Psoas muscle (tissue), 8 donors: ENCODE measurements around the gene MAGIX. TPM values are rescaled to one million over a fixed set of nuclear protein-coding genes. Genes with fewer than 3 reads are reported as not detected.

Experiments
- ATAC-seq, 4 donors: fragments of 200-7000 bp; cut with Tn5 transposase; one replicate each; pipeline ENCODE4 v1.9.1; 2020; ENCODE audit warnings: moderate library complexity in 3 of 4, mild to moderate bottlenecking in 2 of 4
- DNase-seq, 2 donors: peaks; one replicate each; pipeline ENCODE4 v3.0.0-alpha.2; 2020
- H3K27ac ChIP-seq: fragments of 200-600 bp; one replicate; pipeline ENCODE4 v1.8.0; 2022
- H3K27me3 ChIP-seq, 3 donors: fragments of 200-600 bp in 1 of 3; one replicate each; pipeline versions ENCODE4 v1.6.1 to v1.8.0; 2013 to 2022; ENCODE audit warnings: low read length in 2 of 3, mild to moderate bottlenecking in 2 of 3, moderate library complexity in 1 of 3; ENCODE audit not compliant: insufficient read depth in 3 of 3
- H3K36me3 ChIP-seq, 2 donors: fragments of 200-600 bp in 1 of 2; one replicate each; pipeline versions ENCODE4 v1.6.1 to v1.8.0; 2013 to 2022; ENCODE audit warnings: low read depth in 1 of 2, mild to moderate bottlenecking in 1 of 2, moderate library complexity in 1 of 2; ENCODE audit not compliant: insufficient read depth in 1 of 2
- H3K4me1 ChIP-seq: fragments of 200-600 bp; one replicate; pipeline ENCODE4 v1.8.0; 2022
- H3K4me3 ChIP-seq: fragments of 200-600 bp; one replicate; pipeline ENCODE4 v1.8.0; 2022; ENCODE audit warnings: mild to moderate bottlenecking
- H3K9me3 ChIP-seq: fragments of 200-600 bp; one replicate; pipeline ENCODE4 v1.8.0; 2022
- WGBS, 3 donors: extraction: QIAGEN DNeasy Blood & Tissue Kit; methylation state at CpG; one replicate each; pipeline versions ENCODE4 v1.1.6 to v1.1.7; 2013; 5-methylcytosine and 5-hydroxymethylcytosine counted together
- intact Hi-C, 2 donors: fragments of 100-400 bp; cut with DNase I; formaldehyde crosslinking; loops; one replicate each; pipeline versions ENCODE4 v1.11.0 to v1.14.2; 2022
- polyA plus RNA-seq, 3 donors: library from polyadenylated mRNA; stranded (reverse); fragments of 200-250 nt; gene quantifications; one replicate each; pipeline ENCODE4 v1.2.3, GENCODE V29; 2013
- total RNA-seq, 4 donors: library from RNA; stranded (reverse); fragmentation: NEBNext Ultra II Directional in 2 of 4; extraction: Animal tissue kit (Norgen Biotek cat#: 25700) in 2 of 4; gene quantifications; one replicate each; pipeline versions ENCODE4 v1.2.1 to v1.2.4, GENCODE V29; 2021 to 2023
- TF ChIP-seq, protein P1 (sequence below): fragments of 200-600 bp; IDR thresholded peaks from one replicate; pipeline ENCODE4 v1.8.0; 2022; ENCODE audit warnings: antibody characterized with exemption
- donor health status: healthy with polysubstance abuse.
- donor health status: DM: no; HTN: no; CAD: no; lungs with moderate emphysema.
- donor health status: Bipolar disorder and iron deficiency.
- donor health status: healthy.
- donor health status: DM: yes; HTN: yes; CAD: no.
- donor health status: DM: no; HTN: no; CAD: no.
- donor health status: DM: no; HTN: no; CAD: no.
- donor health status: DM: yes; HTN: yes; CAD: no.

MAGIX gene
- total and polyA plus RNA-seq, 7 donors = 2.9 to 8.0 (median 3.7) TPM

DNA sequence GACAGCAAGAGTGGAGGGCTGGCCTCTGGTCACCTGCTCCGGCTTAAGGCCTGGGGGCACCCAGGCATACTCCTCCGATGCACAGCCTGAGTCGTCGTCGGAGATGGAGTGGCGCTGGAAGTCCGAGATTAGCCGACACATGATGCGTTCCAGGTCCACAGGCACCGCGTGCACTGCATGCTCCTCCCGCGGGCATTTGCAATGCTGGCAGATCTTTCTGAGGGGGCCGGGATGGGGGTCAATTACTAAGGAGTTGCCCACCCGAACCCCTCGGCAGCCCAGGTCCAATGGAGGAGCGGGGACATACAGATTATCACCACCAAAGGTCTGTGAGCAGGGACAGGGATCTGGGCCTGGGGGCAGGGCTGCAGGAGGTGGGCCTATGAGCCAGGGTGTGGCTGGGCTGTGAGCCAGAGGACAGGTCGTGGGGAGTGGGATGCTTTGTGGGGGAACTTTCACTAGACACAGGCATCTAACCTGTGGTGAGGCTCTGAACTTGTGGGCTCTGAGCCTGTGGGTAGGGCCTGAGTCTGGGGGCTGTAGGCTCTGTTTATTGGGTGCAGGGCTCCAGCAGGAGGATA is 21.2 kb downstream of the MAGIX start:
- Histone ChIP-seq H3K36me3 (peaks cover 3 to 14% of the 10 kb centered on the region in 2 donors), H3K9me3 (no peaks in the 10 kb centered on the region), H3K4me1 (peaks cover 5% of the 10 kb centered on the region), H3K4me3 (peak overlapping the region; percentile 66), H3K27me3 (no peaks in the 10 kb centered on the region), H3K27ac (no peak overlapping the region)
- ATAC-seq = no peak
- WGBS, 3 donors = 82 to 90% (median 85%) methylated on average over 17 to 18 of the region's 18 CpGs
- TF ChIP-seq, protein P1, sequence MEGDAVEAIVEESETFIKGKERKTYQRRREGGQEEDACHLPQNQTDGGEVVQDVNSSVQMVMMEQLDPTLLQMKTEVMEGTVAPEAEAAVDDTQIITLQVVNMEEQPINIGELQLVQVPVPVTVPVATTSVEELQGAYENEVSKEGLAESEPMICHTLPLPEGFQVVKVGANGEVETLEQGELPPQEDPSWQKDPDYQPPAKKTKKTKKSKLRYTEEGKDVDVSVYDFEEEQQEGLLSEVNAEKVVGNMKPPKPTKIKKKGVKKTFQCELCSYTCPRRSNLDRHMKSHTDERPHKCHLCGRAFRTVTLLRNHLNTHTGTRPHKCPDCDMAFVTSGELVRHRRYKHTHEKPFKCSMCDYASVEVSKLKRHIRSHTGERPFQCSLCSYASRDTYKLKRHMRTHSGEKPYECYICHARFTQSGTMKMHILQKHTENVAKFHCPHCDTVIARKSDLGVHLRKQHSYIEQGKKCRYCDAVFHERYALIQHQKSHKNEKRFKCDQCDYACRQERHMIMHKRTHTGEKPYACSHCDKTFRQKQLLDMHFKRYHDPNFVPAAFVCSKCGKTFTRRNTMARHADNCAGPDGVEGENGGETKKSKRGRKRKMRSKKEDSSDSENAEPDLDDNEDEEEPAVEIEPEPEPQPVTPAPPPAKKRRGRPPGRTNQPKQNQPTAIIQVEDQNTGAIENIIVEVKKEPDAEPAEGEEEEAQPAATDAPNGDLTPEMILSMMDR = no peak
- no peak for DNase-seq
- intact Hi-C loops = no loop called here

- intact Hi-C loops = no loop called here
- Histone ChIP-seq H3K4me3 (peak overlapping the region; percentile 66), H3K27me3 (no peaks in the 10 kb centered on the region), H3K27ac (peak overlapping the region; percentile 79), H3K4me1 (peaks cover 5% of the 10 kb centered on the region), H3K9me3 (no peaks in the 10 kb centered on the region), H3K36me3 (peaks cover 3 to 14% of the 10 kb centered on the region in 2 donors)
- peak; percentile 90 to 94 for DNase-seq
- 19 to 59% (median 31%) methylated on average over 24 to 46 of the region's 46 CpGs for WGBS, 3 donors
- peak; percentile 79 to 88 (median 86) for ATAC-seq
- TF ChIP-seq, protein P1 = no peak
These were observed 22.0 kb downstream of the MAGIX start for GRCh38 chrX:49184294-49185281.

DNA sequence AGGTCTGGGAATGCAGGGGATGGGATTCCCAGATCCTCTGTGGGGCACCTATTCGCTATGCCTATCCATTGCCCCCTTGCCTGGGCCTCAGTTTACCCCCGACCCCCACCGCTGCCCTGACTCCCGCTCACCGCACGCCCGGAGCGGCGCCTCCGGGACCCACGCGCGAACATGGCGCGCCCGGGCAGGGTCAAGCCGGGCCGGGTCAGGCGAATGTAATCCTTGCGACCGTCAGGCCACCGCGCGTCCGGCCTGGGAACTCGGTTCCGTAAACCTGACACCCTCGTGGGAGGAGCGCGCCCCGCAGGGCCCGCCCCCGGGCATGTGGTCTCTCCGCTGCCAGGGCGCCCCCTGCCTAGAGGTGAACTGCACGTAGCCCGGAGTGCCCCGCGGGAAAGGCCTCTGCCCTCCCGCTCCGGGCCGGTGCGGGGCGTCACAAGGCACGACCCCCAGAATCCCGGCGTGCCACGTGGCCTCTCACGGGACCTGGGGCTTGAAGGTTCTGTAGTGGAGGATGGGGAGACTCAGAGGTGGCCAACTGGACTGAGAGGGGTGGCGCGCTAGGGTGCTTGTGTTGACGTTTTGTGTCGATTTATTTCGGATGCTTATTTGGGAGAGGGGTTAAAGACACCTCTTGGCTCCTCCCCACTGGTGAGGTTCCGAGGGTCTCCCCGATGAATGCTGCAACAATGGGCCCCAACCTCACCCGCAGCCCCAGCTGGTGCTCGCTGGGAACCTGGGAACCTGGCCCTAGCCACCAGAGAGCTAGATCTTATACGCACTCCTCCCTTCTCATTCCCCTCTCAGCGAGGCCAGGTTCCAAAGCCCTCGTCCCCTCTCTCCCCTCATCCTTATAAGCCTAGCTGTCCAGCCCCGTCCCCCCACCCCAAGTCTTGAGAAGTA is 23.8 kb downstream of the MAGIX start, which contains the start of gene PRICKLE3:
Gene PRICKLE3 (minus strand): TSS at position 249 of the 903 bp plus-strand sequence. CDS start 76 bp downstream, at position 173.
- intact Hi-C loops = no loop called here
- H3K27me3 ChIP-seq = no peaks in the 10 kb centered on the region
- 2 to 45% (median 9%) methylated on average over 36 to 62 of the region's 62 CpGs for WGBS, 3 donors
- H3K36me3 ChIP-seq = peaks cover 3 to 14% of the 10 kb centered on the region in 2 donors
- TF ChIP-seq, protein P1 = peak; percentile 33
- ATAC-seq = peak; percentile 57 to 68 (median 64)
- H3K9me3 ChIP-seq = no peaks in the 10 kb centered on the region
- H3K4me1 ChIP-seq = peaks cover 5% of the 10 kb centered on the region
- DNase-seq = peak; percentile 86 to 91
- H3K4me3 ChIP-seq = peak within 1 kb of the TSS; percentile 66
- H3K27ac ChIP-seq = peak within 1 kb of the TSS; percentile 79

DNA sequence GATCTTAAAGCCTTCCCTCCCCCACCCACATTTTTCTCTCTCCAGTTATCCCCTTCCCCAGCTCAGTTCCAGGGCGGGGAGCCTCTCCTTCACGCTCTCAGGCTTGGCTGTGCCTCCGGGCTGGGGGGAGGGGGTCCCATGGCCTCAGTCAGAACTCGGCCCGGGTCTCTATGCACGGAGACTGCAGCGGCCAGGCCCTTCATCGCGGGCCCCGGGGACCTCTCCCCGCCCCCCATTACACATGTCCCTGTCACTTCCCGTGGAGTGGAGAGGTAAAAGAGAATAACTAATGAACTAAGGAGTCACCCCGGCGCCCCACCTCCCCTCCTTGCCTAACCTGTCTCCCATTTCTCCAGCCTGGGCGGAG is 24.5 kb downstream of the MAGIX start:
- Histone ChIP-seq H3K36me3 (peaks cover 3 to 12% of the 10 kb centered on the region in 2 donors), H3K4me3 (no peak overlapping the region), H3K27me3 (no peaks in the 10 kb centered on the region), H3K9me3 (peaks cover 2% of the 10 kb centered on the region), H3K4me1 (peaks cover 5% of the 10 kb centered on the region), H3K27ac (peak overlapping the region; percentile 79)
- intact Hi-C loops = no loop called here
- WGBS, 3 donors = 49 to 68% (median 53%) methylated on average over 4 to 15 of the region's 15 CpGs
- ATAC-seq = no peak
- TF ChIP-seq, protein P1 = no peak
- no peak for DNase-seq
